Activated T-cell treated with anti-CD3 and anti-CD28 coated beads for 4 hours (primary cell): ENCODE data around the gene PAPLN.

ENCODE experiments used
- DNase-seq: peaks from one replicate; pipeline ENCODE4 v3.0.0-alpha.2; 2020

Gene PAPLN

GRCh38 chr14:73263606-73264005 is 26.3 kb downstream of the PAPLN start:
- no peak for DNase-seq

DNA sequence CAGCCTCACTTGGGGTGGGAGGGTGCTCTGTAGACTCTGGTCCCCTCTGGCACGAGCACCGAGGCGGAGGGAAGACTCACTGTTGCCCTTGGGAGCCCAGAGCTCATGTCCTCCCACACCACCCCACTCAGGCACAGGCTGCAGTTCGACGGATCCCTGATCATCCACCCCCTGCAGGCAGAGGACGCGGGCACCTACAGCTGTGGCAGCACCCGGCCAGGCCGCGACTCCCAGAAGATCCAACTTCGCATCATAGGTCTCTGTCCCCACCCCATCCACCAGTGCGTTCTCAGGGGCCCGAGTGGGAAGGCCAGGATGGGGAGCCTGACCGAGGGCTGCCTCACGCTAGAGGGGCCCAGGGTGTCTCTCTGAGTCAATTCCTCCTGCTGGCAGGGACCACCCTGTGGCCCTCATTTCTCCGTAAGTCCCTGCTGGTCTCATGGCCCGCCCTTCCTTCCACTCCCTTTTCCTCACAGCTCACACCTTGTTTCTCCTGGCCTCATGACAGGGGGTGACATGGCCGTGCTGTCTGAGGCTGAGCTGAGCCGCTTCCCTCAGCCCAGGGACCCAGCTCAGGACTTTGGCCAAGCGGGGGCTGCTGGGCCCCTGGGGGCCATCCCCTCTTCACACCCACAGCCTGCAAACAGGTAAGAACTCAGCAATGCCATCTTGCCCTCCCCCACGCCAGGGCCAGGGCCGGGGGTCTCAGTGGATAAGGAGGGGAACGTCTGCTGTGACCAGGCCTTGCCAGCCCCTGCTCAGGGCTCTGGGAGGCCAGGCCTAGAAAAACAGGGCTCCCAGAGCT is 27.0 kb downstream of the PAPLN start:
- DNase-seq, result no peak

DNA sequence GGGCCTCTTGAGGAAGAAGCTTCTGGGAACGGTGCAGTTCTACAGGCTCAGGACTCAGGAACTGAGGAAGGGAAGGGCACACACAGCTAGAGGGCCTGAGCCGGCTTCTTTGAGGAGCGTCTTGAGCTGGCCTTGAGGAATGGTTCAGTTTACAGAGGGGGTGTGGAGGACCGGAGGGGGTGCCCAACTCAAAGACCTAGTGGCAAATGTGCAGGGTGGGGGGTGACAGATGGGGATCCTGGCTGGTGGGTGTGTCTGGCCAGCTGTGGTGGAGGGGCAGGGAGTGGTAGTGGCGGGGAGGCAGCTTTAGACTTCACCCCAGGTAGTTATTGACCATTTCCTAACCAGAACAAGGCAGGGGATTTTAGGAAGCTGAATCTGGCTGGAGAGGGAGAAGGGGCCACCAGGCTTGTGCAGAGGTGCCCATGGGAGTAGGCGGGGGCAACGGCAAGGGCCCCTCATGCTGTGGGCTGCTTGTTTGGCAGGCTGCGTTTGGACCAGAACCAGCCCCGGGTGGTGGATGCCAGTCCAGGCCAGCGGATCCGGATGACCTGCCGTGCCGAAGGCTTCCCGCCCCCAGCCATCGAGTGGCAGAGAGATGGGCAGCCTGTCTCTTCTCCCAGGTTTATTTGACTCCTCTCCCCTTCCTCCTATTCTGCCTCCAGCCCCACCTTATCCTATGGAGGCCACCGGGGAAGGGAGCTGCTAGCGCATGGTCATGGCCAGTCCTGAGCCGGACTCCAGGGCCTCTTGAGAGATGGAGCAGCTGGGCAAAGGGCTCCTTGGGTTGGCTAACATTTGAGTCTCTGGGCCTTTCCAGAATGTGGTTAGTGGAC is 27.8 kb downstream of the PAPLN start:
- no peak for DNase-seq

- DNase-seq, result no peak
Measured at GRCh38 chr14:73265721-73266046, 28.4 kb downstream of the PAPLN start.

GRCh38 chr14:73266317-73266716 is 29.0 kb downstream of the PAPLN start:
- no peak for DNase-seq

- DNase-seq, result no peak
Measured at GRCh38 chr14:73267474-73267873, 30.2 kb downstream of the PAPLN start.

- no peak for DNase-seq
Measured at GRCh38 chr14:73269729-73270531, 32.6 kb downstream of the PAPLN start.

GRCh38 chr14:73272393-73272792 is 35.1 kb downstream of the PAPLN start:
- DNase-seq, result no peak

GRCh38 chr14:73273799-73274198 is 36.5 kb downstream of the PAPLN start:
- DNase-seq, result no peak

DNA sequence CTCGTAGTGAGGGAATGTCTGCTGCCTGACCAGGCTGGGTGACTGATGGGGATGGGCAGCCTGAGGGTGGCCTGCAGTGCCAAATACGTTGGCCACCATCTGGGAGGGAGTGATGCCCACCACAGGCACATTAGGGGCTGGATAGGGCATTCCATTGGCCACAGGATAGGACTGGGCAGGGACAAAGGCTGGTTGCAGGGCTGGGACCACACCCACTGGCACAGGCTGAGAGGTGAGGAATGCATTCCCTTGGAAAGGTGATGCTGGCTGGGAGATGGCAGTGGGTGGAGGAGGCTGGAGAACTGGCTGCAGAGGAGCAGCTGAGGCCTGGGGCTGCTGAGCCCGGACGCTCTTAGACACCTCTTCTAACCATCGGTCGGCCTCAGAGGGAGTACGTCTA is 39.5 kb downstream of the PAPLN start:
- DNase-seq, result no peak

- DNase-seq, result no peak
Measured at GRCh38 chr14:73277376-73277775, 40.1 kb downstream of the PAPLN start.

GRCh38 chr14:73280903-73281302 is 43.6 kb downstream of the PAPLN start:
- no peak for DNase-seq

- DNase-seq, result no peak
Measured at GRCh38 chr14:73283608-73284379, 46.5 kb downstream of the PAPLN start.

DNA sequence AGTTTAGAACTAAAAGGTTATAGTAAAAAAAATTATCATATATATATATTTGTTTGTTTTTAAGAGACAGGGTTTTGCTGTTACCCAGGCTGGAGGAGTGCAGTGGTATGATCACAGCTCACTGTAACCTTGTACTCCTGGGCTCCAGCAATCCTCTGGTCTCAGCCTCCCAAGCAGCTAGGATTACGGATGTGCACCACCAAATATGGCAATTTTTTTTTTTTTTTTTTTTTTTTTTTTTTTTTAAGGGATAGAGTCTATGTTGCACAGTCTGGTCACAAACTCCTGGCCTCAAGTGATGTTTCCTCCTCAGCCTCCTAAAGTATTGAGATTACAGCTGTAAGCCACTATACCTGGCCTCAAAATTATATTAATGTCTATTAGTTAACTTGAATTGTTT is 48.7 kb downstream of the PAPLN start:
- no peak for DNase-seq

GRCh38 chr14:73286598-73286997 is 49.3 kb downstream of the PAPLN start:
- DNase-seq, result no peak

DNA sequence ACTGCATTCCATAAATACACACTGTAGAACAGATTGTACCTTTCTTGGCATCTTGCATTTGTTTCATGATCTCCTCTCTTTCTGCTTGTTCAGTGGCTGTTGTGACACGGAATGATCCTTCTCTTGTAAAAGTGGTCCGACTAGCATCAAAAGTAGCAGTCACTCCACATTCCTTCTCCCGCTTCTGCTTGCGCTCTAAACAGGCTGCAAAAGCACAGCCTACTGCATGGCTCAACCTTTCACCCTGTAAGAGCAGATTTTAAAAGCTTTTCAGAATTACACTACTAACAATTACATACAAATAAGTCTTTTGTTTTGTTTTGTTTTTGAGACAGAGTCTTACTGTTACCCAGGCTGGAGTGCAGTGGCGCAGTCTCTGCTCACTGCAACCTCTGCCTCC is 49.8 kb downstream of the PAPLN start:
- DNase-seq, result no peak

- DNase-seq, result no peak
Measured at GRCh38 chr14:73289308-73289707, 52.0 kb downstream of the PAPLN start.

DNA sequence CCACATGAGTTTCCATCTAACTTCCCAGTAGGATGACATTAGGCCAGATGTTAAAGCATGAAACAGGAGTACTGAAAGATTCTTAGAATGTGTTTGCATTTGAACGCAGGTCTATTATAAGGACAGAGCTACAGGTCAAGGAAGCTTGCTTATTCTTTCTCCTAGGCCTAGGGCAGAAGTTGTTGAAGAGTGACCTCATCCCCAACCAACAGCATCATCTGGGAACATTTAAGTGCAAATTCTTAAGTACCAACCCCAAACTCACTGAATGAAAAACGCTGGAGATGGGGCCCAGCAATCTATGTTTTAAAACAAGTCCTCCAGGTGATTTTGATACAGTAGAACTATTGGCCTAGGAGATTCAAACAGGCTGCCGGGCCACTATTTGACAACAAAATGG is 52.4 kb downstream of the PAPLN start:
- no peak for DNase-seq

- no peak for DNase-seq
Measured at GRCh38 chr14:73290279-73290678, 53.0 kb downstream of the PAPLN start.

DNA sequence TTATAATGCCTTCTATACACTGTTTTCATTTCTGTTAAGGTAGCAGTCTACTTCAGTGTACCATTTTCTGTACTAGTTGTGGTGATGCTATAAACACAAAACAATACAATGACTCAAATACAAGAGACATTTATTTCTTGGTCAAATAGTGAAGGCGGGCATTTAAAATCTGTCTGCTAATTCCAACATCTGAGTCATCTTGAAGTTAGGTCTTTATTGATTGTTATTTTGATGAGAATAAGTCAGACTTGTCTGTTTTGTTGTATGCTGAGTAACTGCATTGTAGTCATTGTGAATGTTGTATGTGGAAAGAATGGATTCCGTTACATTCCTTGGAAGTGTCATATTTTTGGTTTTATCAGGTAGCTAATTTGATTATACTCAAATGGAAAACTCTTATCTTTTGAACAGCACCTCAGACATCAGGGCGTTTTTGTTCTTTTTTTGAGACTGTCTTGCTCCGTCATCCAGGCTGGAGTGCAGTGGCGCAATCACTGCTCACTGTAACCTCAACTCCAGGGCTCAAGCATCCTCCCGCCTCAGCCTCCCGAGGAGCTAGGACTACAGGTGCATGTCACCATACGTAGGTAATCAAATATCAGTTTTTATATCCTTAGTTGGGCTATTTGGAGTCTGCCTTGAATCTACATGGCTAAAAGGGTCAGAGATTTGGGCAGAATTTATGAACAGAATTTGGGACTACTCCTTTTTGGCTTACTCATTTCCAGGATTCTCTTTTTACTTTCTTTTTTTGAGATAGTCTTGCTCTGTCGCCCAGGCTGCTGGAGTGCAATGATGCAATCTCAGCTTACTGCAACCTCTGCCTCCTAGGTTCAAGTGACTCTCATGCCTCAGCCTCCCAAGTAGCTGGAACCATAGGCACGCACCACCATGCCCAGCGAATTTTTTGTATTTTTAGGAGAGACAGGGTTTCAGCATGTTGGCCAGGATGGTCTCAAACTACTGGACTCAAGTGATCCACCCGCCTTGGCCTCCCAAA is 56.8 kb downstream of the PAPLN start:
- no peak for DNase-seq

GRCh38 chr14:73295198-73295796 is 58.0 kb downstream of the PAPLN start:
- DNase-seq, result peak; percentile 10
